Neural cell (in vitro differentiated cells): ENCODE results near the gene IL17RD. TPM values are rescaled to one million over a fixed set of nuclear protein-coding genes. Genes with fewer than 3 reads are reported as not detected.

ENCODE experiments used
- H2AFZ ChIP-seq: fragments of 200-600, 300-800 bp; sonication (generic), shearing (Covaris generic); 2 replicates; pipeline ENCODE4 v1.6.0; 2014; ENCODE audit warnings: low read depth, mild to moderate bottlenecking, antibody characterized with exemption, low read length, moderate library complexity
- H3F3A ChIP-seq: fragments of 200-600 bp; shearing (Covaris generic); 2 replicates; pipeline ENCODE4 v1.6.1; 2016; ENCODE audit warnings: mild to moderate bottlenecking, moderate library complexity, mixed read lengths, antibody characterized with exemption, low read length; ENCODE audit not compliant: insufficient read depth, poor library complexity, severe bottlenecking
- H3K27ac ChIP-seq: fragments of 200-600, 300-800 bp; sonication (generic), shearing (Covaris generic); 2 replicates; pipeline ENCODE4 v1.5.1; 2014; ENCODE audit warnings: mild to moderate bottlenecking, low read length, moderate library complexity
- H3K27me3 ChIP-seq: fragments of 300-800, 200-600 bp; sonication (generic), shearing (Covaris generic); 2 replicates; pipeline ENCODE4 v1.6.0; 2014; ENCODE audit warnings: mild to moderate bottlenecking, low read depth, low read length, moderate library complexity; ENCODE audit not compliant: insufficient read depth
- H3K36me3 ChIP-seq: fragments of 300-800, 200-600 bp; sonication (generic), shearing (Covaris generic); 2 replicates; pipeline ENCODE4 v1.5.1; 2014; ENCODE audit warnings: mild to moderate bottlenecking, antibody characterized with exemption, low read length, moderate library complexity; ENCODE audit not compliant: insufficient read depth
- H3K4me2 ChIP-seq: fragments of 300-800, 200-600 bp; sonication (generic), shearing (Covaris generic); 2 replicates; pipeline ENCODE4 v1.6.0; 2014; ENCODE audit warnings: mild to moderate bottlenecking, low read length
- H3K4me3 ChIP-seq: fragments of 300-800, 200-600 bp; sonication (generic), shearing (Covaris generic); 2 replicates; pipeline ENCODE4 v1.5.1; 2014; ENCODE audit warnings: mild to moderate bottlenecking, low read length, moderate library complexity
- H3K79me2 ChIP-seq: fragments of 200-600 bp; shearing (Covaris generic); replicated peaks from 2 replicates; pipeline ENCODE4 v1.6.0; 2014; ENCODE audit warnings: mild to moderate bottlenecking, low read length, moderate library complexity; ENCODE audit not compliant: insufficient read depth
- H3K9ac ChIP-seq: fragments of 300-800, 200-600 bp; sonication (generic), shearing (Covaris generic); 2 replicates; pipeline ENCODE4 v1.6.1; 2016; ENCODE audit warnings: mild to moderate bottlenecking, low read length, mixed read lengths
- H3K9me2 ChIP-seq: fragments of 200-600 bp; shearing (Covaris generic); 2 replicates; pipeline ENCODE4 v1.6.1; 2016; ENCODE audit warnings: mild to moderate bottlenecking, low read length, mixed read lengths; ENCODE audit not compliant: insufficient read depth
- H3K9me3 ChIP-seq: fragments of 200-600, 300-800 bp; sonication (generic), shearing (Covaris generic); 2 replicates; pipeline ENCODE4 v1.6.1; 2016; ENCODE audit warnings: mild to moderate bottlenecking, mixed run types, low read length, moderate library complexity, mixed read lengths
- H4K20me1 ChIP-seq: fragments of 200-600 bp; shearing (Covaris generic); 2 replicates; pipeline ENCODE4 v1.6.1; 2016; ENCODE audit warnings: mild to moderate bottlenecking, mixed run types; ENCODE audit not compliant: insufficient read depth
- CTCF ChIP-seq: fragments of 450-650 bp; IDR thresholded peaks from 2 replicates; pipeline ENCODE4 v1.5.1; 2014; ENCODE audit warnings: antibody characterized with exemption, mild to moderate bottlenecking, moderate library complexity; ENCODE audit not compliant: poor library complexity, severe bottlenecking
- EP300 ChIP-seq: fragments of 450-650 bp; conservative IDR thresholded peaks from 2 replicates; pipeline ENCODE4 v1.6.1; 2014; ENCODE audit warnings: antibody characterized with exemption, mild to moderate bottlenecking, moderate library complexity; ENCODE audit not compliant: poor library complexity, severe bottlenecking
- EZH2 ChIP-seq: fragments of 200-600, 300-800 bp; shearing (Covaris generic), sonication (generic); IDR thresholded peaks from 2 replicates; pipeline ENCODE4 v1.6.1; 2014; ENCODE audit warnings: antibody characterized with exemption, low read length, borderline replicate concordance, mild to moderate bottlenecking; ENCODE audit not compliant: insufficient read depth, poor library complexity, severe bottlenecking
- MXI1 ChIP-seq: fragments of 450-650 bp; conservative IDR thresholded peaks from 2 replicates; pipeline ENCODE4 v1.6.1; 2014; ENCODE audit warnings: antibody characterized with exemption, mild to moderate bottlenecking; ENCODE audit not compliant: poor library complexity, severe bottlenecking
- POLR2AphosphoS5 ChIP-seq: IDR thresholded peaks from 2 replicates; pipeline ENCODE4 v1.6.1; 2012
- RAD21 ChIP-seq: fragments of 450-650 bp; conservative IDR thresholded peaks from 2 replicates; pipeline ENCODE4 v1.6.1; 2014; ENCODE audit warnings: antibody characterized with exemption, mild to moderate bottlenecking, moderate library complexity
- REST ChIP-seq: IDR thresholded peaks from 2 replicates; pipeline ENCODE4 v1.6.1; 2012; ENCODE audit warnings: borderline replicate concordance
- SMC3 ChIP-seq: fragments of 450-650 bp; conservative IDR thresholded peaks from 2 replicates; pipeline ENCODE4 v1.6.1; 2014; ENCODE audit warnings: antibody characterized with exemption, mild to moderate bottlenecking, moderate library complexity; ENCODE audit not compliant: poor library complexity
- TAF1 ChIP-seq: IDR thresholded peaks from 2 replicates; pipeline ENCODE4 v1.6.1; 2012; ENCODE audit warnings: low read depth
- polyA plus RNA-seq: library from polyadenylated mRNA; depleted of rRNA; stranded (reverse); fragments of >200 nt; gene quantifications from 2 replicates; pipeline ENCODE4 v1.2.3, GENCODE V29; 2014

The IL17RD gene
- polyA plus RNA-seq, 1 donor from 2014 or later = 14.8 TPM

- TF ChIP-seq REST = no peak
- TF ChIP-seq POLR2AphosphoS5 = no peak
- TF ChIP-seq EP300 = no peak
- TF ChIP-seq EZH2 = no peak
- TF ChIP-seq CTCF = no peak
- TF ChIP-seq RAD21 = no peak
- TF ChIP-seq TAF1 = no peak
- no peak for TF ChIP-seq SMC3
- TF ChIP-seq MXI1 = no peak
- Histone ChIP-seq H3K9ac (no peak overlapping the region), H3K4me2 (no peak overlapping the region), H2AFZ (no peak overlapping the region), H3K9me3 (no peaks in the 10 kb centered on the region), H3K79me2 (peaks cover 41% of the 10 kb centered on the region), H3K27me3 (no peaks in the 10 kb centered on the region), H3K36me3 (no peaks in the 10 kb centered on the region), H3F3A (no peaks in the 10 kb centered on the region), H4K20me1 (no peaks in the 10 kb centered on the region), H3K27ac (no peak overlapping the region), H3K4me3 (no peak overlapping the region), H3K9me2 (no peaks in the 10 kb centered on the region)
Observed at GRCh38 chr3:57145852-57146251, 19.3 kb downstream of the IL17RD start.

GRCh38 chr3:57144952-57145351 lies 20.2 kb downstream of the IL17RD start:
- Histone ChIP-seq H3K4me3 (no peak overlapping the region), H3F3A (no peaks in the 10 kb centered on the region), H3K9ac (no peak overlapping the region), H3K36me3 (no peaks in the 10 kb centered on the region), H3K79me2 (peaks cover 33% of the 10 kb centered on the region), H4K20me1 (no peaks in the 10 kb centered on the region), H3K9me3 (no peaks in the 10 kb centered on the region), H3K9me2 (no peaks in the 10 kb centered on the region), H3K27me3 (no peaks in the 10 kb centered on the region), H3K4me2 (no peak overlapping the region), H3K27ac (no peak overlapping the region), H2AFZ (no peak overlapping the region)
- TF ChIP-seq MXI1 (no peak), POLR2AphosphoS5 (no peak), SMC3 (no peak), TAF1 (no peak), REST (no peak), CTCF (no peak), EZH2 (no peak), RAD21 (no peak), EP300 (no peak)
